Measurements from ENCODE around the gene SCYL1. TPM values are rescaled to one million over a fixed set of nuclear protein-coding genes. Genes with fewer than 3 reads are reported as not detected.

The SCYL1 gene
- total RNA-seq, 1 experiment from 2014 or later: 54.7 TPM

- Histone ChIP-seq H2BK20ac (ENCODE audit: low read depth, low read length, poor library complexity, severe bottlenecking) (no peak overlapping the region), H3K9ac (ENCODE audit: extremely low read depth, insufficient read length, low read length) (no peak overlapping the region), H2BK5ac (ENCODE audit: insufficient read length, low read length) (no peak overlapping the region), H3K27ac (ENCODE audit: insufficient read length, low read depth, low read length) (no peak overlapping the region), H3T11ph (ENCODE audit: low read length) (no peak overlapping the region), H3K4me2 (ENCODE audit: insufficient read depth, insufficient read length, low read length) (no peak overlapping the region), H3K27me3 (ENCODE audit: insufficient read depth, low read length) (no peaks in the 10 kb centered on the region; the same call in 1 of the 2 replicates), H3K4ac (ENCODE audit: low read depth, low read length) (no peak overlapping the region), H3K9me3 (ENCODE audit: control insufficient read depth, low read depth, low read length) (no peaks in the 10 kb centered on the region), H3K79me2 (ENCODE audit: insufficient read depth, low read length) (no peaks in the 10 kb centered on the region), H4K5ac (ENCODE audit: insufficient read length, low read depth, low read length) (no peak overlapping the region), H3K14ac (ENCODE audit: insufficient read depth, low read length) (no peak overlapping the region), H3K4me1 (ENCODE audit: insufficient read depth, low read length) (peaks cover 3% of the 10 kb centered on the region; the same call in 1 of the 2 replicates), H3K56ac (ENCODE audit: insufficient read length, low read depth, low read length) (no peak overlapping the region), H3K23ac (ENCODE audit: insufficient read length, low read depth, low read length) (no peak overlapping the region), H2AK5ac (ENCODE audit: insufficient read length, low read length) (no peak overlapping the region), H3K79me1 (ENCODE audit: insufficient read depth, low read depth, low read length, poor library complexity, severe bottlenecking) (no peaks in the 10 kb centered on the region), H3K23me2 (ENCODE audit: insufficient read length, low read depth, low read length, poor library complexity, severe bottlenecking) (no peaks in the 10 kb centered on the region), H4K20me1 (ENCODE audit: control insufficient read depth, insufficient read depth, insufficient read length) (no peaks in the 10 kb centered on the region), H2BK12ac (ENCODE audit: insufficient read length, low read depth, low read length) (no peak overlapping the region), H2AFZ (ENCODE audit: low read length) (no peak overlapping the region), H3K18ac (ENCODE audit: insufficient read length, low read depth, low read length) (no peak overlapping the region), H2BK120ac (ENCODE audit: low read depth, low read length, poor library complexity, severe bottlenecking) (no peak overlapping the region), H2BK15ac (ENCODE audit: low read depth, low read length) (no peak overlapping the region), H4K91ac (ENCODE audit: insufficient read length, low read depth, low read length) (no peak overlapping the region), H4K8ac (replicated peaks; ENCODE audit: insufficient read length, low read depth, low read length) (no peak overlapping the region)
- no CpG with 5 or more reads among the region's 9 CpGs for WGBS (ENCODE audit: extremely low coverage, insufficient read length, low lambda C conversion rate)
- Mint-ChIP-seq H3K4me3 (no peak overlapping the region; a peak in 1 of 5 replicates), H3K36me3 (ENCODE audit: insufficient read depth in 1 of 3, low read depth in 3 of 3) (no peaks in the 10 kb centered on the region), H3K4me1 (peaks cover 22 to 34% of the 10 kb centered on the region in 2 experiments), H3K9me3 (no peaks in the 10 kb centered on the region), H3K27me3 (ENCODE audit: low read depth) (peaks cover 21% of the 10 kb centered on the region), H3K27ac (no peak overlapping the region)
- TF ChIP-seq CTCF (conservative IDR thresholded peaks at IDR 0.05): no peak
- DNase-seq: no peak
These were observed 37.9 kb downstream of the SCYL1 start for GRCh38 chr11:65562788-65563187.
